MCF 10A (cell line): ENCODE measurements around the gene GJA3. TPM values are rescaled to one million over a fixed set of nuclear protein-coding genes. Genes with fewer than 3 reads are reported as not detected.

ENCODE experiments used
- BruUV-seq: library from RNA; stranded (reverse); fragments of 400-500 nt; replicated peaks from 2 replicates; lab custom pipeline; 2021; lab: Mats Ljungman, UMichigan
- CTCF ChIA-PET: fragments of 300-600 bp; sonication (Branson Sonifier 250); formaldehyde crosslinking; extraction: SDS; loops from one replicate; lab custom pipeline; 2021; ENCODE audit warnings: antibody characterized with exemption, inconsistent platforms; lab: Yijun Ruan, JAX
- POLR2A ChIA-PET: fragments of 300-600, 350-650 bp; sonication (Branson Sonifier 250); formaldehyde crosslinking; extraction: SDS; loops from one replicate; lab custom pipeline; 2020; ENCODE audit warnings: antibody characterized with exemption, inconsistent platforms; lab: Yijun Ruan, JAX
- DNase-seq: peaks from one replicate; pipeline ENCODE4 v3.0.0-alpha.2; 2018; ENCODE audit not compliant: unreplicated experiment
- H3K27ac Mint-ChIP-seq: one replicate; pipeline ENCODE4 v1.8.0; 2022; ENCODE audit warnings: mild to moderate bottlenecking, low read depth, mixed read lengths; ENCODE audit not compliant: unreplicated experiment
- H3K27me3 Mint-ChIP-seq: one replicate; pipeline ENCODE4 v1.8.0; 2022; ENCODE audit warnings: mixed read lengths; ENCODE audit not compliant: insufficient read depth, unreplicated experiment
- H3K36me3 Mint-ChIP-seq: one replicate; pipeline ENCODE4 v1.8.0; 2022; ENCODE audit warnings: mild to moderate bottlenecking, moderate library complexity, mixed read lengths; ENCODE audit not compliant: insufficient read depth, unreplicated experiment
- H3K4me1 Mint-ChIP-seq: one replicate; pipeline ENCODE4 v1.8.0; 2022; ENCODE audit warnings: mixed read lengths; ENCODE audit not compliant: insufficient read depth, unreplicated experiment
- H3K4me3 Mint-ChIP-seq: one replicate; pipeline ENCODE4 v1.8.0; 2022; ENCODE audit warnings: mild to moderate bottlenecking, moderate library complexity, mixed read lengths; ENCODE audit not compliant: unreplicated experiment
- H3K9me3 Mint-ChIP-seq: one replicate; pipeline ENCODE4 v1.8.0; 2022; ENCODE audit warnings: mixed read lengths; ENCODE audit not compliant: unreplicated experiment
- CTCF ChIP-seq: fragments of 200-600 bp; IDR thresholded peaks from one replicate; pipeline ENCODE4 v1.8.0; 2022; ENCODE audit warnings: antibody characterized with exemption, mild to moderate bottlenecking; ENCODE audit not compliant: unreplicated experiment
- intact Hi-C: fragments of 100-400 bp; cut with micrococcal nuclease; formaldehyde crosslinking; loops from 2 replicates; pipeline ENCODE4 v1.14.1; 2022
- total RNA-seq: library from RNA; stranded (reverse); gene quantifications from 2 replicates; pipeline ENCODE4 v1.2.3, GENCODE V29; 2022

GJA3 gene
- total RNA-seq, 1 experiment from 2014 or later, result 4.7 TPM

DNA sequence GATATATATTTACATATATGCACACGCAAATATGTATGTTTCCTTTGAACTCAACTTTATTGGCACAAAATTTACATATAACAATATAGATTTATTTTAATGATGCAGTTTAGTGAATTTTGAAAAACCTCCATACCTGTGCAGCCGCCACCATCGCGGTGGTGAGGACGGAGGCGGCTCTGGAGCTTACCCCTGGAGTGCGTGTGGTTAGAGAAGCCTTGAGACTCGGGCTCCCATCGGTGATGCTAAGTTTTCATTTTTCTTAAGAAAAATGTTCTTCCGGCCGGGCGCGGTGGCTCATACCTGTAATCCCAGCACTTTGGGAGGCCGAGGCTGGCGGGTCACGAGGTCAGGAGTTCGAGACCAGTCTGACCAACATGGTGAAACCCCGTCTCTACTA lies 31.8 kb downstream of the GJA3 start:
- no peak for DNase-seq
- Mint-ChIP-seq H3K27ac (no peak overlapping the region), H3K4me1 (peaks cover 12% of the 10 kb centered on the region), H3K9me3 (no peaks in the 10 kb centered on the region), H3K36me3 (no peaks in the 10 kb centered on the region), H3K27me3 (no peaks in the 10 kb centered on the region), H3K4me3 (no peak overlapping the region)
- ChIA-PET POLR2A (no interaction called here), CTCF (interaction anchor here (1.0 to 1.4 kb wide), 3 partner anchors 15 to 35 kb away, joined by 3 read pairs; no protein-coding TSS in a partner anchor)
- no TSS peak for BruUV-seq
- intact Hi-C loops, result no loop called here
- TF ChIP-seq CTCF, result no peak

DNA sequence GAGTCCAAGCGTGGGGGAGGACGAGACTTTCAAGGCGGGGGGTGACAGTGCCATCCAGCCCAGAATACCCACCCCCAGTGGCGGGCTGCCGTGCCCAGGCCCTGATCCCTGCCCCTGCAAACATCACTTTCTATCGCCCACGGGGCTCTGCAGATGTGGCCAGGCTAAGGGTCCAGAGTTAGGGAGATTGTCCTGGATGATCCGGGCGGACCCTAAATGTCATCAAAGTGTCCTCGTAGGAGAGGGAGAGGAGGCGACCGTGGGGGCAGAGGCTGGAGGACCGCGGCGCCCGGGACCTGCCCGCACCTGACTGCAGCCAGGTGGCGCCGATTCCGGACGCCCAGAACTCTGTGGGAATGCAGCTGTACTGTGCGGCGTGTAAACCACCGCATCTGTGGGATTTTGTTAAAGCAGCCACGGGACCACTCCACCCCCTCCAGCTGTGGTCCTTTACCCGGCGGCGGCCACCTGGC lies 32.4 kb downstream of the GJA3 start:
- Mint-ChIP-seq H3K4me3 (no peak overlapping the region), H3K27ac (no peak overlapping the region), H3K27me3 (no peaks in the 10 kb centered on the region), H3K36me3 (no peaks in the 10 kb centered on the region), H3K9me3 (no peaks in the 10 kb centered on the region), H3K4me1 (peaks cover 12% of the 10 kb centered on the region)
- BruUV-seq, result no TSS peak
- ChIA-PET CTCF (interaction anchor here (0.6 to 1.4 kb wide), 4 partner anchors 15 to 81 kb away, joined by 3 to 4 read pairs (median 3); no protein-coding TSS in a partner anchor), POLR2A (no interaction called here)
- peak; percentile 4 for TF ChIP-seq CTCF
- intact Hi-C loops, result no loop called here
- no peak for DNase-seq

DNA sequence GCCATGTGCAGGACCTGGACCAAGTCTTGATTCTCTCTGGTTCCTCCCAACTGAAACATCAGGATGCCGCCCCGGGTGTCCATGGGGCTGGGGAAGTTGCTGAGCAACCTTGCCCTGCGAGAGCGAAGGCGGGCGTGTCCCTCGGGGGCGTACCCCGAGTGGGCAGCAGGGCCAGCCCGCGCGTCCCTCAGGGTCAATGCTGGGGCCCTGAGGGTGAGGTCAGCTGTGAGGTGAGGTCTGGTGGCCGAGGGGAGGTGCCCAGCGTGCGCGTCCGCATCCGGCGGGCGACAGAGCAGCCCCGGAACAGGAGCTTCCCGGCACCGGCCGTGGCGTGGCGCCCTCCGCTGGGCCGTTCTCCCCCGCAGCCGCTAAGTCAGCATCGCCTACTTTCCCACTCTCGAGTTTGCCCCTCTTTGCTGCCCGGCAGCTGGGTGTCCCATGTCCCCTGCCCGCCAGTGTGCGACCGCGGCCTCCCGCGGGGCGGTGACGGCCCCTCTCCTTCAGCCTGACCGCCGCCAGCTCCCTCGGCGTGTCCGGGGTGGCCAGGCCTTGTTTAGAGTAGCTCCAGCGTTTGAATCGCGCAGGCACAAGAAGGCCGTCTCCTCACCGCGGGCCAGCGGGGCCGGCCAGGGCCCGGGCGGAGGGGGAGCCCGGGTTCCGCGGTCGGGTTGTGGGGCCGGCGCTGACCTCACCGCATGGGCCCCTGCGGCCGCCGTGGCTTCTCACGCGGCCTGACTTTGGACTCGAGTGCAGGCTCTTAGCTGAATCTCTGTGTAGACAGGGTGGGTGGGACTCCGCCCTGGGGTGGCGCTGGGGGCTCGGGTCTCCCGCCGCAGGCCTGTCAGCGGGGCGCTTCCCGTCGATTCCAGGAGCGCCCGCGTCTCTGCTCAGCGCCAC lies 33.0 kb downstream of the GJA3 start:
- BruUV-seq, result no TSS peak
- H3K4me1 Mint-ChIP-seq, result peaks cover 12% of the 10 kb centered on the region
- no peak for TF ChIP-seq CTCF
- H3K4me3 Mint-ChIP-seq, result no peak overlapping the region
- ChIA-PET POLR2A (no interaction called here), CTCF (interaction anchor here (0.6 to 1.4 kb wide), 5 partner anchors 19 to 1830 kb away, joined by 3 to 6 read pairs (median 4); no protein-coding TSS in a partner anchor)
- intact Hi-C loops, result no loop called here
- H3K27me3 Mint-ChIP-seq, result no peaks in the 10 kb centered on the region
- H3K9me3 Mint-ChIP-seq, result no peaks in the 10 kb centered on the region
- peak; percentile 13 for DNase-seq
- H3K36me3 Mint-ChIP-seq, result no peaks in the 10 kb centered on the region
- H3K27ac Mint-ChIP-seq, result no peak overlapping the region

GRCh38 chr13:20127262-20127561 lies 33.6 kb downstream of the GJA3 start:
- Mint-ChIP-seq H3K4me3 (no peak overlapping the region), H3K27me3 (no peaks in the 10 kb centered on the region), H3K4me1 (peaks cover 12% of the 10 kb centered on the region), H3K27ac (no peak overlapping the region), H3K36me3 (no peaks in the 10 kb centered on the region), H3K9me3 (no peaks in the 10 kb centered on the region)
- intact Hi-C loops, result no loop called here
- TF ChIP-seq CTCF, result no peak
- POLR2A ChIA-PET, result interaction anchor here (1.3 kb wide), 1 partner anchor 31 kb away, joined by 3 read pairs; no protein-coding TSS in a partner anchor
- CTCF ChIA-PET, result interaction anchor here (0.6 to 1.5 kb wide), 5 partner anchors 20 to 1831 kb away, joined by 3 to 9 read pairs (median 4); no protein-coding TSS in a partner anchor
- DNase-seq, result peak; percentile 27
- no TSS peak for BruUV-seq
